IgD-negative memory B cell (primary cell): Measurements from ENCODE around the gene ACTRT2. TPM values are rescaled to one million over a fixed set of nuclear protein-coding genes. Genes with fewer than 3 reads are reported as not detected.

Experiments used
- H3K27ac Mint-ChIP-seq, 3 donors: one replicate each; pipeline ENCODE4 v1.8.0; 2020 to 2022; ENCODE audit warnings: mild to moderate bottlenecking in 3 of 3, mixed read lengths in 3 of 3, moderate library complexity in 1 of 3
- H3K27me3 Mint-ChIP-seq: one replicate; pipeline ENCODE4 v1.8.0; 2021; ENCODE audit warnings: mixed read lengths
- H3K36me3 Mint-ChIP-seq: one replicate; pipeline ENCODE4 v1.8.0; 2020; ENCODE audit warnings: mild to moderate bottlenecking, mixed read lengths
- H3K4me1 Mint-ChIP-seq, 3 donors: one replicate each; pipeline ENCODE4 v1.8.0; 2020 to 2022; ENCODE audit warnings: mixed read lengths in 3 of 3, mild to moderate bottlenecking in 1 of 3
- H3K4me3 Mint-ChIP-seq, 4 donors: one replicate each; pipeline ENCODE4 v1.8.0; 2020 to 2022; ENCODE audit warnings: mild to moderate bottlenecking in 4 of 4, mixed read lengths in 4 of 4, moderate library complexity in 3 of 4
- H3K9me3 Mint-ChIP-seq, 3 donors: one replicate each; pipeline ENCODE4 v1.8.0; 2020 to 2021; ENCODE audit warnings: mixed read lengths in 3 of 3, mild to moderate bottlenecking in 1 of 3
- polyA plus RNA-seq: library from polyadenylated mRNA; unstranded; fragments of 300-500 nt; fragmentation: Illumina TruSeq; gene quantifications from one replicate; pipeline ENCODE4 v1.2.3, GENCODE V29; 2021

Gene ACTRT2
- polyA plus RNA-seq, 1 donor from 2014 or later = not detected

DNA sequence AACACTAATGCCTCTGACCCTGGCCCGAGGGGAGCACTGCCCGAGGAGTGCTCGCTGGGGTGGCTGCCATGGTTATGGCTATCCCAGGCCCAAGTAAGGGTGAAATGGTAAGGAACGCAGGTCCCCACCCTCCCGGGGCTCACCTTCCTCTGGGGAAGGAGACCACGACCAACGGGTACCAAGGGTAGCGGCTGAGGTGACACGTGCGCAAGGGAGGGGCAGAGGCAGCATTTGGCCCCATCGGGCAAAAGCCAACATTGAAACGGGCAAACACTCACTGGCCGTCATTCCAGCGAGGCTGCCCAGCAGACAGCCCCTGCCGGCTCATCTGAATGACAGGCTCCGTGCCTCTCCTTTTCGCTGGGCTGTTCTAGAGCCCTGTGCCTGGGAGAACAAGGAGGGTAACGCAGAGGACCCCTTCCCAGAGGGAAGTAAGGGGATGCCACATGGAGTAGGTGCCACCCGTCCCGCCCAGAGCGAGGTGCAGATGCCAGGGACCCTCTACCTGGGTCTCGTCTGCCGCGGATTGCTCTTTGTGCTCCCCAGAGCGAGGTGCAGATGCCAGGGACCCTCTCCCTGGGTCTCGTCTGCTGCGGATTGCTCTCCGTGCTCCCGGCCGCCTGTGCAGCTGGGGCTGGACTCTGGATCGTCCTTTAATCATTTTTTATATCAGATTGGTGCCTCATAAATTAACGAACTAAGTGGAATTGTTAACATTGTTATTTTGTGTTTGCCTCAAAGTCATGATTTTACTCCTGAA is 16.2 kb downstream of the ACTRT2 start:
- Mint-ChIP-seq H3K27me3 (peaks cover 1% of the 10 kb centered on the region), H3K27ac (no peak overlapping the region), H3K36me3 (no peaks in the 10 kb centered on the region), H3K4me3 (no peak overlapping the region), H3K4me1 (no peaks in the 10 kb centered on the region), H3K9me3 (no peaks in the 10 kb centered on the region)

DNA sequence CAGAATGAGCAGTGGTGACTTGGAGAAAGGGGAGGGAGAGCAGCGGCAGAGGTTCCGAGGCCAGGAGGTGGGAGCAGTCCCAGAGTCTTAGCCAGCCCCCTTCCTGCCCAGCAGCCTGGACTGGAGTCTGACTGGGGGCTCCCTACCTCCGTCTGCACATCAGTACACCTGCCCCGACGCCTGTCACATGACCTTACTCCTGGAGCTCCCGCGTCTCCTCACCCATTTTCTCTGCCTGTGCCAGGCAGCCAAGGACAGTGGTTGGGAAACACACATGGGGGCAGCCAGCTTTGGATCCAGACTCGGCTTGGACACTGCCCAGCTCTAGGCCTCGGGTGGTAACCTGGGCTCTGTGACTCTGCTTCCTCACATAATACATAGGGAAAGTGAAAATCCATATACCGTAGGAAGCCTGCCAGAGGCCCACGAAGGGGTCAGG is 16.9 kb downstream of the ACTRT2 start:
- peaks cover 2% of the 10 kb centered on the region for H3K27me3 Mint-ChIP-seq
- no peak overlapping the region for H3K4me3 Mint-ChIP-seq
- H3K9me3 Mint-ChIP-seq = no peaks in the 10 kb centered on the region
- H3K4me1 Mint-ChIP-seq = no peaks in the 10 kb centered on the region
- no peak overlapping the region for H3K27ac Mint-ChIP-seq
- H3K36me3 Mint-ChIP-seq = no peaks in the 10 kb centered on the region

DNA sequence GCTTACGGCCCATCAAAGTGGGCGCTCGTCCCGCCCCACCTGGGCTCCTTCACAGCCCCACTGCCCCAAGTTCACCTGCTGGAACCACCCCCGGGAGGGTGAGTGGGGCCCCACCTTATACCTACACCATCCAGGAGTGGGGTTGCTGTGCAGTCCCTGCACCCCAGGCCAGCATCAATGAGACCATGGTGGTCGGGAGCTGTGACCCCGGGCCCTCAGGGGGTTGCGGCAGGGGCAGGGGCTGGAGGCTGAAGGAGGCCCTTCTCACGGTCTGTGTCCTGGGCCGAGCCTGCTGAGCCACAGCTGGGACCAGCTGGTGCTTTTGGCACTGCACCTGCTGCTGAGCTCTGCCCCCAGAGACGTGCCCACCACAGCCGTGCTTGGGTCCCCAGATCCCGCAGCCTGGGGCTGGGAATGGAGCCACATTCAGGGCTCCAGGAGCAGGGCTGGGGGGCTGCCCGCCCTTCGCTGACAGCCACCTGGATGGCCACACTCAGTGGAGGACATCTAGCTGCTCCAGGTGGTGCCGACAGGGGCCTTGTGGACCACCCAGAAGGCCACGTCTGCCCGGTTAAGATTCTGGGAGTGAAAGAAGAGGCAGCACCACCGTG is 17.4 kb downstream of the ACTRT2 start:
- Mint-ChIP-seq H3K4me3 (no peak overlapping the region), H3K27ac (no peak overlapping the region), H3K4me1 (no peaks in the 10 kb centered on the region), H3K9me3 (no peaks in the 10 kb centered on the region), H3K27me3 (peaks cover 3% of the 10 kb centered on the region), H3K36me3 (no peaks in the 10 kb centered on the region)

DNA sequence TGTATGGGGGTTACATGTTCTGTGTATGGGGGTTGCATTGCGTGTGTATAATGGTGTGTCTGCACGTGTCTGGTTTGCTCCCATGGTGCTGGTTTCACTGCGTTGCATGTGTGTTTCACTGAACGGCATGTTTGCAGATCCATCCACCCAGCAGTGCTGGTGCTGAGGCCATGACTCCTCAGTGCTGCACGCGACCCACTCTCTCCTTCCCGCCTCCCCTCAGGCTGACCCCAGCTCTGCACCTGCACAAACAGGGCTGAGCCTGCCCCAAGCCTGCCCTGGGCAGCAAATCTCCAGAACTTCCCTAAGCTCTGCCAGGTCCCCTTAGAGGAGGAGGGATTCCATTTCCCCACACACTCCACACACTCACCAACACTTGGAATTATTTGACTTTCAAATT is 18.7 kb downstream of the ACTRT2 start:
- Mint-ChIP-seq H3K27me3 (peaks cover 5% of the 10 kb centered on the region), H3K4me1 (peaks cover 0 to 3% (median 0%) of the 10 kb centered on the region in 3 donors), H3K9me3 (no peaks in the 10 kb centered on the region), H3K36me3 (no peaks in the 10 kb centered on the region), H3K27ac (no peak overlapping the region), H3K4me3 (no peak overlapping the region)

DNA sequence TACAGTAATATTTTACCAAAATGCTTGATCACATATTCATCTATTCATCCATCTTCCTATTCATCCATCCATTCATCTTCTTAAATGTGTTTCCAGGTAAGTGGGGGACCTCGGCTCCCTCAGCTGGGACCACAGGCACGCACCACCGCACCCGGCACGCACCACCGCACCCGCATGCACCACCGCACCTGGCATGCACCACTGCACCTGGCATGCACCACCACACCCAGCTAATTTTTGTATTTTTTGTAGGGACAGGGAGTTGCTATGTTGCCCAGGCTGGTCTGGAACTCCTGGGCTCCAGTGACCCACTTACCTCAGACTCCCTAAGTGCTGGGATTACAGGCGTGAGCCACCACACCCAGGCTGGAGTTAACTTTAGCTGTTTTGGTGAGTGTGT is 21.2 kb downstream of the ACTRT2 start:
- H3K9me3 Mint-ChIP-seq = no peaks in the 10 kb centered on the region
- no peaks in the 10 kb centered on the region for H3K36me3 Mint-ChIP-seq
- no peak overlapping the region for H3K27ac Mint-ChIP-seq
- no peak overlapping the region for H3K4me3 Mint-ChIP-seq
- H3K27me3 Mint-ChIP-seq = peaks cover 6% of the 10 kb centered on the region
- H3K4me1 Mint-ChIP-seq = peaks cover 0 to 3% (median 0%) of the 10 kb centered on the region in 3 donors

DNA sequence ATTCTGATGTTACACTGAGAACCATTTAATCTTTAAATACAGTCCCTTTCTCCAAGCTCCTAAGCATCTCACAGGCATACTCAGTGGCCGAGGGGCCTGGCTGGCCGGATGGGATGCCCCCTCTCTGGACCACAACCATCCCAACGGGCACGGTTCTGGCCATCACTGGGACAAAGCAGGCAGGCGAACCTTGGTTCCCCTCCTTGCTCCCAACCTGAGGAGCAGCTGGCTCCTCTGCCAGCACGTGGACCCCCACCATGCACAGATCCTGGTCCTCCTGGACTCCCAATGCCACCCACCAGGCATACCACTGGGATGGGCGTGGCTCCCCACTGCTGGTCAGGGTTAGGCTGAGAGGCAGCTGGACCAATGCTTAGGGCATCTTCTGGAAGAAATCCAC is 27.9 kb downstream of the ACTRT2 start:
- Mint-ChIP-seq H3K36me3 (no peaks in the 10 kb centered on the region), H3K27ac (no peak overlapping the region), H3K4me3 (no peak overlapping the region), H3K4me1 (no peaks in the 10 kb centered on the region), H3K9me3 (peaks cover 0 to 2% (median 0%) of the 10 kb centered on the region in 3 donors), H3K27me3 (peaks cover 15% of the 10 kb centered on the region)

DNA sequence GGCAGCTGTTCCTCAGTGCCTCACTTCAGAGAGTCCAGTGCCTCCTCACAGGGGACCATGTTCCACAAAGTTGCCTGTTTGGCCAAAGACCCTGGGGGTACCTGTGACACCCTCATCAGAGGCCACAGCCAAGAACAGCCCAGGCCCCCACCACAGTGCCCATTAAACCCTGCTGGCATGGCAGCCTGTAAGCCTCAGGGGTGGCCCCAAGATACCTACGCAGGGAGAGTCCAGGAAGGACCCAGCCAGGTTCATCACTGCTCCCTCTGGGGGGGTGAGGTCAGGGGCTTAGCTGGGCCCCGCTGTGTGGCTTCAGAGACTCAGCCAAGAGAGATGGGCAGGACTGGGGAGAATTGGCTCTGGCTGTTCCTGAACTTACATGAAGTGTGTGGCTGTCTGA is 28.6 kb downstream of the ACTRT2 start:
- Mint-ChIP-seq H3K36me3 (no peaks in the 10 kb centered on the region), H3K4me1 (no peaks in the 10 kb centered on the region), H3K27me3 (peaks cover 14% of the 10 kb centered on the region), H3K4me3 (no peak overlapping the region), H3K9me3 (peaks cover 0 to 2% (median 0%) of the 10 kb centered on the region in 3 donors), H3K27ac (no peak overlapping the region)

DNA sequence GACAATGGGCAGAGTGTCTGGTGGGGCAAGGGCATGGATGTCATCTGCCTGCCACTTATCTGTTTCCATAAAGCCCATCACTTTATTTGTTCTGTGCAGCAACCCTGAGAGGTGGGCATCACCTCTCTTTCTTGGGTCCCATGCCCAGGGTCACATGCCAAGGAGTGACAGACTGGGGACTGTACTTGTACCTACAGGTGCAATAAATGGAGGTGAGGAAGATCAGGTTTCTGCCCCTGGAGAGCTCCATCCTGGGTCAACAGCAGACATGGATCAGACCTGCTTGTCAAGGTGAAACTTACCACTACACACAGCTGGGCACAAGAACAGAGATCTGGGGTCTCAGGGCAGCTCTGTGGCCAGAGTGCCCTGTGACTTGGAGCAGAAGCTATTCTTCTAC is 29.3 kb downstream of the ACTRT2 start:
- Mint-ChIP-seq H3K4me3 (no peak overlapping the region), H3K27ac (no peak overlapping the region), H3K27me3 (peaks cover 14% of the 10 kb centered on the region), H3K4me1 (no peaks in the 10 kb centered on the region), H3K36me3 (no peaks in the 10 kb centered on the region), H3K9me3 (peaks cover 0 to 2% (median 0%) of the 10 kb centered on the region in 3 donors)

DNA sequence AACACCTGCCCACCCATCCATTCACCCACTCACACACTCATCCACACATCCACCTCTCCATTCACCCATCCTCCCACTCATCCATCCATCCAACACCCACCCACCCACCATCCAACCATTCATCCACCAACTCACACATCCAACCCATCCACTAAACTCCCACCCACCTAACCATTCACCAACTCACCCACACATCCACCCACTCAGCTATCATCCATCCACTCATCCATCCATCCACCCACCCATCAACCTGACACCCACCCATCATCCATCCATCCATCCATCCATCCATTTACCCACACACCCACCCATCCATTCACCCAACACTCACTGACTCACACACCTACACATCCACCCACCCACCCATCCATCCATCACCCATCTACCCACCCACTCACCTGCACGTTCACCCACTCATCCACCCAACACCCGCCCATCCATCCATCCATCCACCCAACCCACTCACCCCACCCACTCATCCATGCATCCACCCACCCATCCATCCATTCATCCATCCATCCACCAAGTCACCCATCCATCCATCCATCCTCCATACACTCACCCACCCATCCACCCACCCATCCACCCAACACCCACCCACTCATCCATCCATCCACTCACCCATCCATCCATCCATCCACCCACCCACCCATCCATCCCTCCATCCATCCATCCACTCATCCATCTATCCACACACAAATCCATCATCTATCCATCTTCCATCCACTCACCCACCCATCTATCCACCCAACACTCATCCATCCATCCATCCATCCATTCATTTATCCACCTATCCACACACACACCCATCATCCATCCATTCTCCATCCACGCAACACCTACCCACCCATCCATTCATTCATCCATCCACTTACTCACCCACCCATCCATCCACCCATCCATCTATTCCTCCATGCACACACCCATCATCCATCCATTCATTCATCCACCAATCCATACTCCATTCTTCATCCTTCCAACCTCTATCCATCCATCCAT is 30.3 kb downstream of the ACTRT2 start:
- H3K27ac Mint-ChIP-seq = no peak overlapping the region
- H3K27me3 Mint-ChIP-seq = peaks cover 12% of the 10 kb centered on the region
- no peaks in the 10 kb centered on the region for H3K4me1 Mint-ChIP-seq
- no peaks in the 10 kb centered on the region for H3K36me3 Mint-ChIP-seq
- peaks cover 0 to 2% (median 0%) of the 10 kb centered on the region in 3 donors for H3K9me3 Mint-ChIP-seq
- no peak overlapping the region for H3K4me3 Mint-ChIP-seq

DNA sequence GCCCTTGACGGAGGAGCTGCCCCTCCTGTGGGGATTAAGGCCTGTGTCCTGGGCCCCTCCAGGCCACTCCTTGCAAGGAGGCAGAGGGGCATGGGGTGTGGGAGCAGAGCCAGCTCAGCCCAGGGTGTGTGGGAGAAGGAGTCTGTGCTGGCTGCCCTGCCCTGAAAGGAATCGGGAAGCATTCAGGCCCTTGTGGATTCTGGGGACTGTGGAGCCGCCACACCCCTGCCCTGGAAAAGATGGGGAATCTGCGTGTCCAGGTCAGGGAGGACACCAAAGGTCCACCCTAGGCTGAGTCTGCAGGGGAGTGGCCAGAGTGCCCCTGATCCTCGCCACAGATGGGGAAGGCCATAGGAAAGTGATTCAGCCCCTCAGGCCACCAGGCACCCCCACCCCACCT is 31.2 kb downstream of the ACTRT2 start:
- H3K9me3 Mint-ChIP-seq = peaks cover 0 to 2% (median 0%) of the 10 kb centered on the region in 3 donors
- H3K4me3 Mint-ChIP-seq = no peak overlapping the region
- H3K4me1 Mint-ChIP-seq = no peaks in the 10 kb centered on the region
- H3K27ac Mint-ChIP-seq = no peak overlapping the region
- H3K27me3 Mint-ChIP-seq = peaks cover 12% of the 10 kb centered on the region
- no peaks in the 10 kb centered on the region for H3K36me3 Mint-ChIP-seq

DNA sequence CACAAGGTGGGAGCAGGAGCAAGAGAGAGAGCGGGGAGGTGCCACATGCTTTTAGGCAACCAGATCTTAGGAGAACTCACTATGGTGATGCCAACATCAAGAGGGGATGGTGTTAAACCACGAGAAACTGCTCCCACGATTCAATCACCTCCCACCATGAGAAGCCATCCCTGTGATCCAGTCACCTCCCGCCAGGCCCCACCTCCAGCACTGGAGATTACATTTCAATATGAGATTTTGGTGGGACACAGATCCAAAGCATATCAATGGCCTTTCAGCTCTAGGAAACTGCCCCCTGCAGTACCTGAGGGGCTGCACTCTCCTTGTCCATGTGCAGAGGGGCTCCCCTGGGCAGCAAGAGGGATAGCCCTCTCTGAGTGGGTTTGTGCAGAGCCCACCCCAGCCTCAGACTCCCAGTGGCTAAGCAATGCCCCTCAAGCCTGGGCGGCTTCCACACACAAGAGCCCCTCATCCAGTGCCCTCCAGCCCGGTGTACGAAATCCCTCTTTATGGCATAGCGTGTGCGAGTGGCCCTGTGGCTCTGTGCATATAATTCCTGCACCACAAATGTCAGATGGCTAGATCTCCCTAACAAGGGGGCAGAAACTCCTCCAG is 32.2 kb downstream of the ACTRT2 start:
- Mint-ChIP-seq H3K27me3 (peaks cover 8% of the 10 kb centered on the region), H3K36me3 (no peaks in the 10 kb centered on the region), H3K9me3 (peaks cover 0 to 2% (median 1%) of the 10 kb centered on the region in 3 donors), H3K4me3 (no peak overlapping the region), H3K27ac (no peak overlapping the region), H3K4me1 (no peaks in the 10 kb centered on the region)

DNA sequence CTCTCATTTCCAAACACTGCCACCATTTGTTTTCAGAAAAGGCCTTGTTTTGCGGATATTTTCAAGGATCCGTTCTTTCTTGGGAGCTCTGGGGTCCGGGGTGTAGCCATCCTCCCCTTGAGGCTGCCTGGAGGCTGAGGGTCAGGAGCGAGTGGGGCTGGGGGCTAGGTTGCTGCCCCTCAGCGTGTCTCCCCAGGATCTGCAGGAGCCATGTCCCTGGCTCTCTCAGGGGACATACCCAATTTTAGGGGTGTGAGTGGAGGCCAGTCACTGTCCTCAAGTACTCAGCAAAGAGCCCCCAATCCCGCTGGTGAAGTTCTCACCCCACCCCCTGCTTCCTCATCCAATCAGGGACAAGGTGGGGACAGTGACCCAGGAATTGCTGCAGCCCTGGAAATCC is 32.7 kb downstream of the ACTRT2 start:
- H3K27me3 Mint-ChIP-seq = peaks cover 8% of the 10 kb centered on the region
- H3K27ac Mint-ChIP-seq = no peak overlapping the region
- no peaks in the 10 kb centered on the region for H3K4me1 Mint-ChIP-seq
- no peak overlapping the region for H3K4me3 Mint-ChIP-seq
- no peaks in the 10 kb centered on the region for H3K36me3 Mint-ChIP-seq
- H3K9me3 Mint-ChIP-seq = peaks cover 0 to 2% (median 1%) of the 10 kb centered on the region in 3 donors

DNA sequence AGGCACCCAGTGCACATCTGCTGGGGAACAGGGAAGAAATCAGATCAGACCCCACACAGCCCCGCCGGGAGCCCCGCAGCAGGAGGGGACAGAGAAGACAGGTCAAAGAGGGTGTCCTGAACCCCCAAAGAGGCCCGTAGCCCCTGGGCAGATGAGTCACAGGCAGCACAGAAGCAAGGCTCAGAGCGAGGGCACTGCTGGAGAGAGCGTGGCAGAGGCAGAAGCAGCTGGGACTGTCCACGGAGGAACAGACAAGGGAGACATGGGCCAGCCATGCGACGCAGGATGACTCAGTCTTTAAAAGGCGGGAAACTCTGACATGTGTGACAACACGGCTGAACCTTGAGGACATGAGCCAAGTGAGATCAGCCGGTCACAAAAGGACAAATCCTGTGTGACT is 33.2 kb downstream of the ACTRT2 start:
- H3K36me3 Mint-ChIP-seq = no peaks in the 10 kb centered on the region

DNA sequence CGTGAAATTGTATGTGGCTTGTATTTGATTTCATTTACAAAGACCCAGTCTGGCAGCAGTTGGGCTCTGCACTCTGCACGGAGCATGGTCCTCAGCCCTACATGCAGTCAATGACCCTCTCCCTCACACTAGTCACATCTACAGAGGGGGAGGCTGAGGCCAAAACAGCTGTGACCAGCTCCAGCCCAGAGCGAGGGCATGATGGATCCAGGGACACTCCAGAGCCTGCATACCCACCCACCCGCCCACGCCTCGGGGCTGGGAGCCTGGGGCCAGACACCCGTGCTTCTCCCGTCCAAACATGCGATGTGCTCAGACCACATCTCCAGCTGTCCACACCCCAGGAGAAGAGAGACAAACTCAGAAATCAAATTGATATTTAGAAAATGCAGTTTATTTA is 33.8 kb downstream of the ACTRT2 start:
- H3K27ac Mint-ChIP-seq = no peak overlapping the region
- peaks cover 8% of the 10 kb centered on the region for H3K27me3 Mint-ChIP-seq
- no peaks in the 10 kb centered on the region for H3K36me3 Mint-ChIP-seq
- H3K4me1 Mint-ChIP-seq = no peaks in the 10 kb centered on the region
- no peak overlapping the region for H3K4me3 Mint-ChIP-seq
- H3K9me3 Mint-ChIP-seq = peaks cover 0 to 2% (median 1%) of the 10 kb centered on the region in 3 donors

More for the DNA sequence above, 33.2 kb downstream of the ACTRT2 start:
- Mint-ChIP-seq H3K4me1 (no peaks in the 10 kb centered on the region), H3K9me3 (peaks cover 0 to 2% (median 1%) of the 10 kb centered on the region in 3 donors), H3K27me3 (peaks cover 8% of the 10 kb centered on the region), H3K4me3 (no peak overlapping the region), H3K27ac (no peak overlapping the region)
